ENCODE results near the gene SERTAD3. TPM values are rescaled to one million over a fixed set of nuclear protein-coding genes. Genes with fewer than 3 reads are reported as not detected.
"Not testable (repeated sequence)": the region's sequence is repeated elsewhere in the genome, so short reads cannot be mapped to it uniquely, and the experiment has no call there.

SERTAD3 gene
- total RNA-seq, 1 donor from 2014 or later, result 15.3 TPM

DNA sequence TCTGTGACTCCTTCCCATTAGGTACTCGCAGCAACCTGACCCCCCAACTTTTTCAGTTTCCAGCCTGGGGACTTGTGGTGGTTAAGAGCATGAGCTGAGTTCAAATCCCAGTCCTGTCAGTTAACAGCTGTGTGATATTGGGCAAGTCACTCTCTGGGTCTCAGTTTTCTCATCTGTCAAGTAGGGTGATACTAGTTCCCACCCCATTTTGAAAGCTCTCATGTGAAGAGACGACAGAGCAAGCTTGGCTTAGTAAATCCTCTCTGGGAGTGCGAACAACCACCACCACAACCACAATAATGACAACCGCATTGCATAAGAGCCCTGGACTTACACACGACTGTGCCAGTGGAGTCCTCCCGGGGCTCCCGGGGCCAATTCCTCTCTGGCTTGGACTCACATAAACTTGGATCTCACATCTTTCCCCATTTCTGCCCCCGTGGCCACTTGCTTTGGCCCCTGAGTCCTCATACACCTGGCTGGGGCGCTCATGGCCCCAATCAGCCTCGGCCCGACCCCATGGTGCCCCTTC lies 21.0 kb upstream of the SERTAD3 start:
- Mint-ChIP-seq H3K27me3 (ENCODE audit: insufficient read depth, low read depth) (peaks cover 28% of the 10 kb centered on the region), H3K36me3 (no peaks in the 10 kb centered on the region)
- no peak for TF ChIP-seq EZH2 (IDR thresholded peaks at IDR 0.05)
- TF ChIP-seq, protein P1, sequence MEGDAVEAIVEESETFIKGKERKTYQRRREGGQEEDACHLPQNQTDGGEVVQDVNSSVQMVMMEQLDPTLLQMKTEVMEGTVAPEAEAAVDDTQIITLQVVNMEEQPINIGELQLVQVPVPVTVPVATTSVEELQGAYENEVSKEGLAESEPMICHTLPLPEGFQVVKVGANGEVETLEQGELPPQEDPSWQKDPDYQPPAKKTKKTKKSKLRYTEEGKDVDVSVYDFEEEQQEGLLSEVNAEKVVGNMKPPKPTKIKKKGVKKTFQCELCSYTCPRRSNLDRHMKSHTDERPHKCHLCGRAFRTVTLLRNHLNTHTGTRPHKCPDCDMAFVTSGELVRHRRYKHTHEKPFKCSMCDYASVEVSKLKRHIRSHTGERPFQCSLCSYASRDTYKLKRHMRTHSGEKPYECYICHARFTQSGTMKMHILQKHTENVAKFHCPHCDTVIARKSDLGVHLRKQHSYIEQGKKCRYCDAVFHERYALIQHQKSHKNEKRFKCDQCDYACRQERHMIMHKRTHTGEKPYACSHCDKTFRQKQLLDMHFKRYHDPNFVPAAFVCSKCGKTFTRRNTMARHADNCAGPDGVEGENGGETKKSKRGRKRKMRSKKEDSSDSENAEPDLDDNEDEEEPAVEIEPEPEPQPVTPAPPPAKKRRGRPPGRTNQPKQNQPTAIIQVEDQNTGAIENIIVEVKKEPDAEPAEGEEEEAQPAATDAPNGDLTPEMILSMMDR (IDR thresholded peaks at IDR 0.05), result no peak
- TF ChIP-seq EZH2phosphoT487 (IDR thresholded peaks at IDR 0.05), result no peak

DNA sequence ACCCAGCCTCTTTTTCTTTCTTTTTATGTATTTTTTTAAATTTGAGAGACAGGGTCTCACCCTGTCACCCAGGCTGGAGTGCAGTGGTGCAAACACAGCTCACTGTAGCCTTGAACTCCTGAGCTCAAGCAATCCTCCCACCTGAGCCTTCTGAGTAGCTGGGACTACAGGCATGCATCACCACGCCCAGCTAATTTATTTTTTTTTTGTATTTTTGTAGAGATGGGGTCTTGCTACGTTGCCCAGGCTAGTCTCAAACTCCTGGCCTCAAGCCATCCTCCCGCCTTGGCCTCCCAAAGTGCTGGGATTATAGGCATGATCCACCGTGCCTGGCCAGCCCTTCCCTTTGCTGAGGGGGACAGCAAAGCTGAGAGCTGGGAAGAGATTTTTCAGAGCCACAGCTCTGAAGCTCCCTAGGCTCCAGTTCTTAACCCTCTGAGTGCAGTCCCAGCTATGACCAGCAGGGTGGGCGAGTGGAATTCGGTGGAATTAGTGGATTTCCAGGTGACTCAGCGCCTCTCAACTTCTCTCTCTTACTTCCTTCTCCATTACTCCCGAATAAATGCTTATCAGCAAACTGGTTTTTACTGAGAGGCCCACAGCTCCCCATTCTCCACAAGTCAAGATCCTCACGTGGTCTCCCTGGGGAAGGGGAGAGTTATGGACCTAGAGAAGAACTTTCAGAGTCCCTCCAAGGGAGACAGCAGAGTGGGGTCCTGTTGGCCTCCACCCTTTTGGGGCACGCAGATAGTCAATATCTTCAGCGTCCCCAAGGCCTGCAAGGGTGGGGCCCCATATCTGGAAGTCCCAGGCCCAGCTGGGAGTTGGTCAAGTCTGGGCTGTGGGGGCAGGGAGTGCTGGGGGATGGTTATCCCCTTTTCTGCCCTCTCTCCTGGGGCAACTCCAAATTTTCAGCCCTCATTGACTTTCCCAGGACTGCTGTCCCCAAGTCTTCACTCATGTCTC lies 20.2 kb upstream of the SERTAD3 start:
- DNase-seq (ENCODE audit: low spot score), result peak; percentile 81
- H3K9me3 ChIP-seq (ENCODE audit: low read depth), result no peaks in the 10 kb centered on the region
- no peaks in the 10 kb centered on the region for H3K36me3 ChIP-seq
- Mint-ChIP-seq H3K4me3 (peak overlapping the region; percentile 82), H3K9me3 (peaks cover 5% of the 10 kb centered on the region), H3K4me1 (peaks cover 22% of the 10 kb centered on the region), H3K27me3 (ENCODE audit: insufficient read depth, low read depth) (peaks cover 27% of the 10 kb centered on the region), H3K36me3 (no peaks in the 10 kb centered on the region), H3K27ac (no peak overlapping the region)
- no peak overlapping the region for H3K9ac ChIP-seq
- no peak overlapping the region for H2AFZ ChIP-seq (replicated peaks)
- H3K4me1 ChIP-seq, result no peaks in the 10 kb centered on the region
- peaks cover 23% of the 10 kb centered on the region for H3F3A ChIP-seq (ENCODE audit: low read depth)
- no peak overlapping the region for H3K27ac ChIP-seq
- H4K20me1 ChIP-seq (ENCODE audit: low read depth), result peaks cover 17% of the 10 kb centered on the region
- no peak overlapping the region for H3K4me3 ChIP-seq
- peaks cover 46% of the 10 kb centered on the region for H3K27me3 ChIP-seq
- H3K4me2 ChIP-seq, result no peak overlapping the region
- no peaks in the 10 kb centered on the region for H3K79me2 ChIP-seq (ENCODE audit: low read depth)
- no peak for TF ChIP-seq EZH2phosphoT487 (IDR thresholded peaks at IDR 0.05)
- TF ChIP-seq, protein P1 (IDR thresholded peaks at IDR 0.05), result peak; percentile 74
- no peak for TF ChIP-seq EZH2 (IDR thresholded peaks at IDR 0.05)

More for the DNA sequence above, 21.0 kb upstream of the SERTAD3 start:
- H4K20me1 ChIP-seq (ENCODE audit: low read depth), result peaks cover 17% of the 10 kb centered on the region
- H3K36me3 ChIP-seq, result no peaks in the 10 kb centered on the region
- no peak overlapping the region for H3K9ac ChIP-seq
- H2AFZ ChIP-seq (replicated peaks), result peak overlapping the region; percentile 82
- H3K4me1 ChIP-seq, result no peaks in the 10 kb centered on the region
- no peak for DNase-seq (ENCODE audit: low spot score)
- peaks cover 23% of the 10 kb centered on the region for H3F3A ChIP-seq (ENCODE audit: low read depth)
- peaks cover 48% of the 10 kb centered on the region for H3K27me3 ChIP-seq
- H3K4me3 Mint-ChIP-seq, result peak overlapping the region; percentile 82
- no peaks in the 10 kb centered on the region for H3K9me3 ChIP-seq (ENCODE audit: low read depth)
- H3K27ac Mint-ChIP-seq, result no peak overlapping the region
- peak overlapping the region; percentile 62 for H3K4me3 ChIP-seq
- peaks cover 22% of the 10 kb centered on the region for H3K4me1 Mint-ChIP-seq
- no peaks in the 10 kb centered on the region for H3K79me2 ChIP-seq (ENCODE audit: low read depth)
- H3K27ac ChIP-seq, result no peak overlapping the region
- H3K4me2 ChIP-seq, result peak overlapping the region; percentile 80
- H3K9me3 Mint-ChIP-seq, result peaks cover 5% of the 10 kb centered on the region

DNA sequence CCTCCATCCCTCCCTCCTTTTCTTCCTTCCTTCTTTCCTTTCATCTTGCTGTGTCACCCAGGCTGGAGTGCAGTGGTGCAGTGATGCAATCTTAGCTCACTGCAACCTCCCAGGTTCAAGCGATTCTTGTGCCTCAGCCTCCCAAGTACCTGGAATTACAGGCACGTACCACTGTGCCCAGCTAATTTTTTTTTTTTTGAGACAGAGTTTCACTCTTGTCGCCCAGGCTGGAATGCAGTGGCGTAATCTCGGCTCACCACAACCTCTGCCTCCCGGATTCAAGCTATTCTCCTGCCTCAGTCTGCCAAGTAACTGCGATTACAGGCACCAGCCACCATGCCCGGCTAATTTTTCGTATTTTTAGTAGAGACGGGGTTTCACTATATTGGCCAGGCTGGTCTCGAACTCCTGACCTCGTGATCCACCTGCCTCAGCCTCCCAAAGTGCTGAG lies 19.5 kb upstream of the SERTAD3 start:
- not testable (repeated sequence) for H3K4me2 ChIP-seq

More for the DNA sequence above, 19.5 kb upstream of the SERTAD3 start:
- not testable (repeated sequence) for H2AFZ ChIP-seq (replicated peaks); H3K4me1 ChIP-seq; H3K36me3 Mint-ChIP-seq; H3K9me3 Mint-ChIP-seq; H3K36me3 ChIP-seq; H3K79me2 ChIP-seq (ENCODE audit: low read depth); H3K9me3 ChIP-seq (ENCODE audit: low read depth); H3K9ac ChIP-seq; H3K4me3 ChIP-seq; H3K27ac Mint-ChIP-seq; DNase-seq (ENCODE audit: low spot score); H3K4me3 Mint-ChIP-seq; H3K27ac ChIP-seq
- H3K27me3 Mint-ChIP-seq (ENCODE audit: insufficient read depth, low read depth), result peaks cover 21% of the 10 kb centered on the region
- H3K4me1 Mint-ChIP-seq, result peaks cover 22% of the 10 kb centered on the region
- Histone ChIP-seq H3F3A (ENCODE audit: low read depth) (peaks cover 23% of the 10 kb centered on the region), H4K20me1 (ENCODE audit: low read depth) (peaks cover 17% of the 10 kb centered on the region), H3K27me3 (peaks cover 39% of the 10 kb centered on the region)
